HG02943 (cell line): ENCODE results near the gene AEBP1.

ENCODE experiments used
- ATAC-seq: cut with Tn5 transposase; IDR thresholded peaks from one replicate; pipeline ENCODE4 v1.9.1; 2021; ENCODE audit warnings: mild to moderate bottlenecking, low read depth, moderate library complexity; ENCODE audit not compliant: unreplicated experiment

The AEBP1 gene

DNA sequence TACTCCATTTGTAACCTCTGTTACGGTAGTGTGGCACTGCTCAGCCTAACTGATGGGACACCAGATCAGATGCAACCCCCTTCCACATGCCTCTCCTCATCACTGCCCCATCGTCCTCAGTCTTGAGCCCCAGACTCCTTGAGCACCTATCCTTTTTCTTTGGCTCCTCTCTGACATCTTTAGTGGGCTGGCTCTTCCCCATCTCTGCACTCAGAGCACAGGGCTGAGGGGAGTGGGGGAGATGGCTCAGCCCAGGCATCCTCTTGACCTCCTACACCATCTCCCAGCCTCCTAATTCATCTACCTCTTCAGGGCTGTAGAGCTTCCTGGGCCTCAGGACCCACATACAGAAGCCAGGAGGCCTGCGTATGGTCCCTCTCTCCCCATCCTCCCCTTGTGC is 20.3 kb upstream of the AEBP1 start:
- no peak for ATAC-seq

DNA sequence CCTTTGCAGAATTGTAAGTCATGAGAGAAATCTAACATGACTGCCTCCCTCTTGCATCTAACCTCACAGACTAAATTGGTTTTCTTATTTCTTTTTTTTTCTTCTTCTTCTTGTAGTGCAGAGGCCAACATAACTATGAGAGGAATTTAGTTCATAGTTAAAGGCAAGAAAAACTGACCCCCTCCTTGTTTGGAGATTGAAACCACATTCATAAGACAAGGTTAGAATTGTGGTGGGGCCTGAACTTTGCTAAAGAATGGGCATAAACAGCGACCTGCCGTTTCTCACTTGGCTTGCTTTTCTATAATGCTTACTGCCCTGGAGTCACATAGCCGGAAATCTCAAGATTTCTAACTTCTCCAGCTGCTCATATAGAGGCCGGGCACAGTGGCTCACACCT is 19.4 kb upstream of the AEBP1 start:
- ATAC-seq: no peak

DNA sequence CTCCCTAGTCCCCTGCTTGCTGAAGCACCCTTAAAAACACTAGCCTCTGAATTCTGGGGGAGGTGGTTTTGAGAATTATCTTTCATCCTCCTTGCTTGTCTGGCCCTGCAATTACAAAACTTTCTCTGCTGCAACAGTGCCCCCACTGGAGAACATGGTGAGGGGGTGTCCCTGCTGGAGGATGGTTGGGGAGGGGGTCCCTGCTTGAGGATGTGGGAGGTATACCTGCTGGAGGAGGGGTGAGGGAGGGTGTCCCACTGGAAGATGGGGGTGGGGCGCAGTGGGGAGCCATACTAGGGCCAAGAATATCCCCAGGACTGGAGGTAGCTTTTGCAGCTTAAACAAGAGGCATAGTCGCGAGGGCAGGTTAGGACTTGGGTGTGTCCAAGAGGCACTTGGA is 18.6 kb upstream of the AEBP1 start:
- ATAC-seq: no peak

DNA sequence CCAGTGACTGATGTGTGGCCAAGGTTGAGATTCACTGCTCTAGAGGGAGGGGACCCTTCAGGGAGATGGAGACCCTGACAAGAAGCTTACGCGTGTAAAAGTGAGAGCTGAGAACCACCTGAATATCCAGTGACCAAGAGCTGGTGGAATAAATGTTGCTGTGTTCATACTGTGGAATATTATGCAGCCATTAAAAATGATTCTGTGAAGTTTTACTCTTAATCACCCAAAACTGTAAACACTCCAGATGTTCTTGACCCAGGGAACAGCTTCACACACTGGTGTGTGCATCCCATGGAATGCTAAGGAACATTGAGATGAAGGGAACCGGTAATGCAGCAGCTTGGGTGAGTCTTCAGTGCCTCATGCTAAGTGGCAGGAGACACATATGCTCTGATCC is 17.5 kb upstream of the AEBP1 start:
- ATAC-seq: no peak

DNA sequence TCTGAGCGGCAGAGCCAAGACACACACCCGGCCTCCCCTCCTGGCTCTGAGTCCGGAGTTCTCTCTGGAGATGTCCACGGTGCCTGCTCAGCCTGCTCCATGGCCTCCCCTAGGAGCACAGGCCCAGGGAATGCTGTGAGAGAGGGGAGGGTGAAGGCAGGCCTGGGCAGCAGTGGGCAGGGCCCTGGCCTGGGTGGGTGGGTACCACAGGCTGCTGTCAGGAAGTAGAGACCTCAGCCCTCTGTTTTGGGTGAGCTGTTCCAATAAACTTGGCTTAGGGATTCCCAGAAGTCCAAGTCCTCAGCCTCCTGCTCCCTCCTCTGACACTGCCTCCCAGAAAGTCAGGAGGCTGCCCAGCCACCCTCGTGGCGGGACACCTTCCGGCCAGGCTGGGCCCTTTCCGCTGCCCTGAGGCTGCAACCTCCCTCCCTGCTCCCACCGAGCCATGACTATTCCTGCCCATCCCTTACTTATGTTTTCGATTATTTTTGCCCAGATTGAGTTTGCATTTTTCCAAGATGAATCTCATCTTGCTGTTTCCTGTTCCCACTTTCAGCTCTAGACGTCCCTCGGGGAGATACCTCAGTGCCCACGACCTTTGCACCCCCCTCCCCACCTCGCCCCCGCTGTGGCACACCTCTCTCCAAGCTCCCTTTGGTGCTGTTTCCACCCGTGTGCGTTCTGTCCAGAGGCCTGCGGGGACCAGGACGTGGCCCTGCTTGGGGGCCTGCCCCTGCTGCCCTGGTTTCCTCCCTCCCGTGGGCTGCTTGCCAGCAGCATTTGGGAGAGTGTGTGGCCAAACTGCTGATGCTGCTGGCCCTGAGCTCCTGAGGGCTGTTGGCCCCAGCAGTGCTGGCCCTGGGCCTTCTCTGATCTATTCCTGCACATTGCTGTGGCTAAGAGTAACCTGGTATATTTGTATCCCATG is 16.0 kb upstream of the AEBP1 start:
- no peak for ATAC-seq

DNA sequence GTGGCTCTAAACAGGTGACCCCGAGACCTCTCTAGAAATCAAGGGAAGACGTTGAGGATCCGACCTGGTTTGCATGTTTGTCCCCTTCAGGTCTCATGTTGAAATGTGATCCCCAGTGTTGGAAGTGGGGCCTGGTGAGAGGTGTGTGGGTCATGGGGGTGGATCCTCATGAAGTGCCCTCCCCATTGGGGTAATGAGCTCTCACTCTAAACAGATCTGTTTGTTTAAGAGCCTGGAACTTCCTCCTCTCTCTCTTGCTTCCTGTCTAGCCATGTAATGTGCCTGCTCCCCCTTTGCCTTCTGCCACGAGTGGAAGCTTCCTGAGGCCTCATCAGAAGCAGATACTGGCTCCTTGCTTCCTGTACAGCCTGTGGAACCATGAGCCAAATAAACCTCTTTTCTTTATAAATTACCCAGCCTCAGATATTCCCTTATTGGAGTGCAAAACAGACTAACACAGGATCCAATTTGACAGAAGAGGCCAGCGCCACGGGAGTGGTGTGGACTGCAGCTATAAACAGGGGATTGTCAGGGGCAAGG is 11.0 kb upstream of the AEBP1 start:
- ATAC-seq: no peak

DNA sequence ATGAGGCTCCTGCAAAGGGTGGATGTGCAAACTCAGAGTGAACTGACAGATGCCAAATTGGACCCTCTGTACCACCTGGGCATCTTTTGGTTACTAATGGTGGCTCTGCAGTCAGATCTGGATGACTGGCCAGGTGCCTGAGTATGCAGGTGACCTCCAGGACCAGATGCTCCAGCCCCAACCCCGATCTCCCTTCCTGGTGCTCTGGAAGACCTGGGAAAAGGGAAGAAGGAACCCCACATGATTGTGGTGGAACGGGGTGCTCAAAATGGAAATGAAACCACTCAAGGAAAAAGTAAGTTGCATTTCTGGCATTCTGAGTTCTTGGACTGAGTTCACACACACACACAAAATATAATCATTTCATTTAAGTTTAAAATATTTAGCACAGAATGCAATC is 9.8 kb upstream of the AEBP1 start:
- ATAC-seq: no peak

DNA sequence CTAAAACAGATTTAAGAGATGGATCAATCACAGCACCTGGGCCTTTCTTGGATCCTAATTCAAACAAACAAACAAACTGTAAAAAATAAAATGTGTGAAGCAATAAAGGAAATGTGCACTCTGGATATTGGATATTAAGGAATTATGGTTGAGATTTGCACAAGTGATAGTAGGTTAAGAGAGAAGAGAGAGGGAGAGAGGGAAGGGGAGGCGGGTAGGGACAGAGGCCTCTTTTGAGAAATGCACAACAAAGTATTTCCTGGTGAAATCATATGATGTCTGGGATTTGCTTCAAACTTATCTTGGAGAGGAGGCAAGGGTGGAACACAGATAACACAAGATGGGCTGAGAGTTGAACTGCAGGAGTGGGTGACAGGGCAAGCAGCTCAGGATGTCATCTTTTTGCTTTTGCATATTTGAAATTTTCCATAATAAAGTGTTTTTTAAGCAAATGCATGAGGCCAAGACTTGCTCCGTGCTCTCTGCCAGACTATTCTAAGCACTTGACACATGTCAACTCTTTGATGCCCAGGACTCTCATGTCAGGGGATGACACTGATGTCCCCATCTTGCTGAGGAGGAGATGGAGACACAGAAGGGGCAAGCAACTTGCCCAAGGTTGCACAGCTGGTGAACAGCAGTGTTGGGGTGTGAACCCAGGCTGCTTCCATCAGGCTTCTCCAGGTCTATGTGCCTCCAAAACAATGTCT is 9.1 kb upstream of the AEBP1 start:
- ATAC-seq: no peak

DNA sequence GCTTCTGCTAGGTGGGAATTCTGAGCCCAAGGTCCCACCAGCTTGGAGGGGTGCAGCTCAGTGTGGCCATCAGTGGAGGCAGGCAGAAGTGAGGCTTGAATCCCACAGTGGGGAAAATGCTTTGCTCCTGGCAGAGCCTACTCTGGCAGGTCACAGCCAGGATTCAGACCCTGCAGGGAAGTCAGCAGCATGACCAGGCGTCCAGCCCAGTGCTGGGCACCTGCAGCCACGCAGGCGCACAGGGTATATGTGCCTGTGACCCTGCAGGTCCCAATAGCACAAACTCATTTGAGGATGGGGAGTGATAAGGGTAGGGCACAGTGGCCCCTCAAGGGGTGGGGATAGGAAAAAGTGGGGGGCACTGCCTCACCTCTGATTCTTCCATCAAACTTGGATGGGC is 8.4 kb upstream of the AEBP1 start:
- no peak for ATAC-seq

DNA sequence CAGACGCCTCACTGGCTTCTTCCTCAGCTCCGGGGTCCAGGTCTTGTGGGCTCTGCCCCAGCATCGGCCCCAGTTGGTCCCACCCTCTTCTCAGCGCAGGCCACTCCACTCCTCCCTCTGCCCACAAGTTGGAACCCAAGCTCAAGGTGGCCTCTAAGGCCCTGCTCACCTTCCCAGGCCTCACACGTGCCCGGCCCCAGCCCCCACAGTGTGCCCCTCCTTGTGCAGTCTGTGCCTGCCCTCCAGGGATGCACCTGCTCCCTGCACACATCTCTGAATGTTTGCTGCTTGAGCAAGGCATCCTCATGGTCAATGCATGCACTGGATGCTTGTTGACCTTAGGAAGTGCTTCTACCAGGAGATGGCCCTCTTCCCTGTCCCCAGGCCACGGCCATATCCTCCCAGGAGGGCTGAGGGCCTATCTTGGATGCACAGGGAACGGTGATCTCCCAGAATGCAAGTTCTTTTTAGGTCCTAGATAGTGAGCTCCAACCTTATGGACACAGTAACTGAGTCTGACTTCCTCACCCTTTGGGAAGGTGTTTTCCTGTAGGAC is 7.7 kb upstream of the AEBP1 start:
- ATAC-seq: no peak

DNA sequence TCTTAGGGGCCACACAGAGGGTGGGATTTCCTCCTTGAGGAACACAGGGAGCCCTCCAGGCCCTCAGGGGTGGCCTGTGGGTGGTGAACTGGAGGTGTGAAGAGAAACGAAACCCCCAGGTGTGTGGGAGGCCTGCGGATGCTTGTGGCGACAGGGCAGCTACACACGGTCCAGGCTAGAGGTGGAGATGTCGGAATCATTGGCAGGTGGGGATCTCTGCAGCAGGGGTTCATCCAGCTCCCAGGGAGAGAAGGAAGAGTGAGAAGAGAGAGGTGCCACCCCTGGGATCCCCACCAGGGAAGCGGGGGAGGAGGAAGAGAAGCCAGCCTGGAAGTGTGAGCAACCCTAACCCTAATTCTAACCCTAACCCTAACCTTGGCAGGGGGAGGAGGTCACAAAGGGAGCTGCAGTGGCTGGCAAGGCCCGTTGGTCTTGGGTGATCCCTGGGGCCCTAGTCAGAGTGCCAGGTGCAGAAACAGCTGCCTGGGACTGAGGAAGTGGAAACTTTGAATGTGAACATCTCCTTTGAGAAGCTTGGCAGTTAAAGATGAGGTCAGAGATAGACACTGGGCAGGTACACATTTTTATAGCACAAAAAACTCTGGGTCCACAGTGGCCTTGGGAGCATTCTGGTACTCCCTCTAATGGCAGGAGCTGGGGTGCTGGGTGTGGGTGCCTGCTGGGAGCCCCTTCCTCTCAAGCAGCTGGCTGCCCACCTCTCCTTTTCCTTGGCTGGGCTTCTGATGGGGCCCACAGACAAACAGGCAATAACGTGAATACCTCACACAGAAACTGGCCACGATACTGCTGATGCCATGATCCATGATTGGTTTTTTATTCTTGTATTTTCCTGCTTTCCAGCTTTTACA is 6.8 kb upstream of the AEBP1 start:
- no peak for ATAC-seq

DNA sequence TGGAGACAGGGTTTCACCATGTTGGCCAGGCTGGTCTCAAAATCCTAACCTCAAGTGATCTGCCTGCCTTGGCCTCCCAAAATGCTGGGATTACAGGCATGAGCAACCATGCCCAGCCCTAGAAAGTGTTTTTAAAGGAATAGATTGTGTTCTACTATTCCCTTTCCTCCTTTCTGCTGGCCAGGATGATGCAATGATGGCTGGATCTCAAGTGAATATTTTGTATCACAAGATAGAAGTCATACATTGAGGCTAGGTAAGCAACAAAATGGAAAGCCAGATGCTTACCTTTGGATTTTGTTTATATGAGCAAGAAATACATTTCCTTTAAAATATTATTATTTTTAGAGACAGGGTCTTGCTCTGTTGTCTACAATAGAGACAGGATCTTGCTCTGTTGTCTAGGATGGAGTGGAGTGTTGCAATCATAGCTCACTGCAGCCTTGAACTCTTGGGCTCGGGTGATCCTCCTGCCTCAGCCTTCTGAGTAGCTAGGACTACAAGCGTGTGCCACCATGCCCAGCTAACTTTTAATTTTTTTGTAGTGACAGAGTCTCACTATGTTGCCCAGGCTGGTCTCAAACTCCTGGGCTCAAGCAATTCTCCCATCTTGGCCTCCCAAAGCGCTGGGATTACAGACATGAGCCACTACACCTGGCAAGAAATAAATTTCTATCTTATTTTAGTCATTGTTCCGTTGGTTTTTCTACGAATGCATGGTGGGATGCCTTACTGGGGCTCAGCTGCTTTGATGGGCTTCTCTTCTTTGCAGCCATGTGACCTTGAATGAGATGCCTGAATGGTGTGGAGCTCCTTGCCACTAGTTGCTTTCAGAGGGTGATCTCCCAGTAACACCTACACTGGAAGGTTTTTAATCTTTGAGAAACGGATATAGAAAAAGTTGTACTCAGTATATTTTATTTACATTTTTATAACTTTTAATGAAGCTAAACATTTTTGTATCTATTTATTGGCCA is 5.8 kb upstream of the AEBP1 start:
- no peak for ATAC-seq

DNA sequence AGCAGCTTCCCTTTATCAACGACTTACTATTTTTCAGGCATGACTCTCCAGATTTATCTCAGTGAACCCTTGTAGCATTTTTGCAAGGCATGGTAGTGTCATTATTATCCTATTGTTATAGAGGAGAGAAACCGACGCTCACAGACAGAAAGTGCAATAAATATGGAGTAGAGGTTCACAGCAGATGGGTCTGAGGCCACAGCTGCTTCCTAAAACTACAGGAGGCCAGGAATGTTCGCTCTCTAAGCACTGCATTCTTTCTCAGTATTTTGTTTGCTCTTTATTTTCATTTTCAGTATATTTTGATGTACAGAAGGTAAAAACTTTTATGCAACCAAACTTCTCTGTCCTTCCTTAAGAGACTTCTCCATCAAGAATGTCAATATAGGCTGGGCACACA is 4.5 kb upstream of the AEBP1 start:
- ATAC-seq: no peak

DNA sequence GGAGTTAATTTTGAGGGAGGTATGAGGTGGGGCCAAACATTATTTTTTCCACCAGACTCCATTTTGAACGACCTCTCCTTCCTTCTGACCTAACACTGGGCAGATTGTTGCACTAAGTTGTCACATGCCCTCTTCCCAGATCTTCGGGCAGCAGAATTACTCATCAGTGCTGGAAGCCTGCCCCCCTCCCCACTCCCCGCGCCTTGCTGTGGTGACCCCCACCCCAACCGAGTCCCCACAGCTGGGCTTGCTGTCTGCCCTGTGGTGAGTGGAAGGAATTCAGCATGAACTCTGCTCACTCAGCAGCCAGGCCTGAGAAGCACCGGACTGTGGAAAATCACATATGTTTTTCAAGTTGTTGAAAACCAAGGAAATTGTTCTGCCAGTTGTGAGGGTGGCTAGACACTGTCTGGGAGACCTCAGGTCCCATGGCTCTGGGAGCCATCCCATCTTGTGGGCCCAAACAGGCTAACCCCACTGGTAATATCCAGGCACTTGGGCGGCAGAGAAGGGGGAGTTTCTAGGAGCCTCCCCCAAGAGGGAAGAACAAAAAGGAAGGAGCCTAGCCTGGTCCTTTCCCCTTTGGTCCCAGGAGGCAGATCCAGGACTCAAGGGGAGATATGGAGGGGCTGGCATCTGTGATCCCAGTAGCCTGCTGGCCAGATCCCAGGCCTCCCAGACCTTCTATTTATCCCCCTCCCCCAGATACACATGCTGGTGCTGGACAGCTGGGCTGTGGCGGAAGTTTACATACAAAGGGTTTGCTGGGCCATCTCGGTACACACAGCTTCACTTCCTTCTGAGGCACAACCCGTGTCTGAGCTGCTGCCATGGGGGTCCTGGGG is 3.5 kb upstream of the AEBP1 start:
- ATAC-seq: no peak

DNA sequence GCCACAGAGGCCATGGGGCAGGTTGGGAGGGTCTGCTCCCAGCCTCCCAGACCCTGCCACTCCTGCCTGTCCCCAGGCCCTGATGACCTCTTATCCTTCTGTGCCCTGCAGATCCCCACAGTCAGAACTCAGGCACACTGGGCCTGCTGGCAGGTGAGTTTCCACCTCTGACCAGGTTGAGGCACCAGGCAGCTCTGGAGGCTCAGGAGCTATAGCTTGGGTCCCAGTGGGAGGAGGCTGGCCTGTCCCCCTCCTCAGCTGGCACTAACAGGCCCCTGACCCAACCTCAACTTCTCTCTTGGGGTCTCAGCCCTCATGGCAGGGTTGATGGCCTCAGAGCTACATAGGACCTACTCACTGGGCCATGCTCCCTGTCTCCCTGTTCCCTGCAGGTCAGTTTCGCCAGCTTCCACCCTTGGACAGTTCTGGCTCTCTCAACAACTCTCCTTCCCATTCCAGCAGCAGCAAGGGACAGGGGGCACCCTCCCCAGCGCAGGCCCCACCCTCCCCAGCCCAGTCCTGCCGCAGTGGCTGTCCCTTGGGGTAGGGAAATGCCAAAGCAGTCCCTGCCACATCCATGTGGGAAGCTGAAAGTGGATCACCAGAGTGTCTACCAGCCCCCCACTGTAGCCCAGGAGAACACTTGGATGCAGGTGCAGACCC is 2.7 kb upstream of the AEBP1 start:
- no peak for ATAC-seq

DNA sequence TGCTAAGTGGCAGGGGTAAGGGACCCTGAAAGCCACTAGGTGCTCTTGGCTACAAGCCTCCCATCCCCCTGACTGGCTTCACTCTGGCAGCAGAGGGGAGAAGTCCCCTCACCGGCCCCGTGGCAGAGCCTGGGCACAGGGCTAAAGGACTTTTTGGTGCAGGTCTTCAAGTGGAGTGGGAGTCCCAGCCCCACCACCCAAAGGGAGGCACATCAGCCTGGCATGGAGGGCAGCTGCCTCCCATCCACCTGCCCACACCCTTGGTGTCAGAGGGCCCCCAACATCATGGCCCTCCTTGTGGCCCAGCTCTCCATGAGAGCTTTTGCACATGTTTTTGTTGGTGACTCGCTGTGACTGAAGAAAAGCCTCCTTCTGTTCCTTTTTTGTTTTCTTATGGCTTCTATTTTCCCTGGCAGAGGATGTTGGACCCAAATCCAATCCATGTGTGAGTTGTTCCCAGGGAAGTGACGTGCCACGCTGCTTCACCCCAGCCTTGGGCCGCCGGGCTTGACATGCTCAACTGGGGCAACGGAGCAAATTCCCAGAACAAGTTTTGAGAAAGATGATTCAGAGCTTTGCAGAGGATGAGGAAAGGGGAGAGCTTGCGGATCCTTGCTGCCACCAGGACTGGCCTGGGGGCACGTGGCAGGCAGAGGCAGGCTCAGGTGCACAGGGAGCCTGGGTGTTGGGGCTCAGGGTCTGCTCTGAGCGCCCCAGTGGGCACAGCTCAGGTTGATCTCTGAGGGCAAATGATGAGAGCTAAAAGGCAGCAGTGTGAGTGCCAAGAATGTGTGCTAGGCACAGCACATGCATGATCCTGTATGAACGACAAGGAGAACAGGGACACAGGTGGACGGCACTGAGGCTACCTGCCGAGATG is 1.9 kb upstream of the AEBP1 start:
- no peak for ATAC-seq
